DMS 273 (cell line): ENCODE results near the gene GATA5.
"Not testable (repeated sequence)": the region's sequence is repeated elsewhere in the genome, so short reads cannot be mapped to it uniquely, and the experiment has no call there.

Source experiments
- DNase-seq: peaks from one replicate; lab custom pipeline; 2025; ENCODE audit not compliant: unreplicated experiment; lab: John Stamatoyannopoulos, UW

The GATA5 gene

DNA sequence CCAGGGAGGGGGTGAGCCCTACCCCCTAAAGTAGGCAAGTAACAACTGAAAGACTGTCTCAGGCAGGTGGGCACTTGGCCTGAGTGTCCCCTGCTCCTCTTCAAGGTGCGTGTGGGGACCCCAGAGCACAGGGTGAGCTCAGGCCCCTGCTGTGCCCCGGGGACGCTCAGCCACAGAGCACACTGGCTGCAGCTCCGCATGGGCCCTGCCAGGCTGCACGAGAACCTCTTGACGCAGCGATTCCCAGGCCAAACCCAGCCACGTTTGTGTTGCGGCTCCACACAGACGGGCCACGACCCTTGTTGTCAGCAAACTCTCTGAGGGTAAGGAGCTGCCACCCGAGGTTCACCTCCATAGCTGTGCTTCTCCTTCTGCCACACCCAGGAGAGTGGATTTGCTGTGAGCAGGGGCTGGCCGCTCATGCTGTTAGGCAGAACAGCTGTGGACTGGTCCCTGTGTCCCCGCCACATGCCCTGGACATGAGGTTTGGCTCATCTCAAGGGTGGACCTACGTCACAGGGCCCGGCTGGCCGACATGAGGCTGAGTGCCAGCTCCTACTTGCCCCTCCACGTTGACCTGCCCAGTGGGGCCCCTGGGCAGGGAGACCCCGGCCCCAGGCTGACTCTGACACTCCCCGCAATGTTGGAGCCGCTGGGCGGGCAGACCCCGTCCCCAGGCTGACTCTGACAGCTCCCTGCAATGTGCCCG is 29.7 kb upstream of the GATA5 start:
- DNase-seq: no peak

DNA sequence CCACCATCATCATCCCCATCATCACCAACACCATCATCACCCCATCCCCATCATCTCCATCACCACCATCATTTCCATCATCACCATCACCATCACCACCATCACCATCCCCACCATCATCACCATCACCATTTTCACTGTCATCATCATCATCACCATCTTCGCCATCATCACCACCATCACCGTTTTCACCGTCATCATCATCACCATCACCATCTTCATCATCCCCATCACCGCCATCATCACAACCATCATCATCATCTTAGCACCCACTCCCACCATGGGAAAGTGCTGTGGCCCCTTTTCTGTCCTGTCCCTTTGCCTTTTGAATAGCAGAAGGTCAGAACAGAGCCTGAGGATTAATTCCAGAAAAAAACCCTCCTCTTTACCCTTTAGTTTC is 28.5 kb upstream of the GATA5 start:
- no peak for DNase-seq

DNA sequence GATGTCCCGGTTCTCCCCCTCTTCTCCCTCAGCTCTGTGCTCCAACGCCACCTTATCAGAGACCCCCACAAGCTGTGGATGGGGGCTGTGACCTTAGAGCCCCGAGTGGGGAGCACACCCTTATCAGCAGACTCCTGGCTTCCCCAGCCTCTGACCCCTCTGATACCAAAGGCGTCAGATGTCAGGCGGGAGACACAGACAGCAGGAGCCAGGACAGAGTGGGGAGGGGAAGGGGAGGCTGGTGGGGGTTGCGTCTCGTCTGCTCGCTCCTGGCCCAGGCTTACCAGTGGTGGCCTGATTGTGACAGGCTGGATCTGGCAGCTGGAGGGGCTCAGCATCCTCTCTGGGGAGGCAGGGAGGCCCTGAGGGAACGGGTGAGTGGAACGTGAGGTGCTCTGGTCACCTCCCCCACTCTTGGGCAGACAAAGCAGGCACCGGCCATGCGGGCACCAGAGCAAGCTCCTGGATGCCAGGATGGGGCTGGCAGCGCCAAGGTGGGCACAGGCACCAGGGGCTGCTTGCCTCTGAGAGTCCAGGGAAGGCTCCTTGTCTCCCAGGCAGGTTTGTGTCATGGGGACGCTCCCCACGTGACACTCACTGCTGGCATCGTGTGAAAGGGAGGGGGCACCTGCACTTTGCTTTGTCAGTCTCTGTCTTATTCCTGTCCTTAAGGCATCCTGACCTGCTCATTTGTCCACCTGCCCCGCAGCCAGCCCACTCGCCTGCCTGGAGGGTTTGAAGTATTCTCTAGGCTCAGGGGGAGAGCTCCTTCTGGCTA is 27.8 kb upstream of the GATA5 start:
- no peak for DNase-seq

DNA sequence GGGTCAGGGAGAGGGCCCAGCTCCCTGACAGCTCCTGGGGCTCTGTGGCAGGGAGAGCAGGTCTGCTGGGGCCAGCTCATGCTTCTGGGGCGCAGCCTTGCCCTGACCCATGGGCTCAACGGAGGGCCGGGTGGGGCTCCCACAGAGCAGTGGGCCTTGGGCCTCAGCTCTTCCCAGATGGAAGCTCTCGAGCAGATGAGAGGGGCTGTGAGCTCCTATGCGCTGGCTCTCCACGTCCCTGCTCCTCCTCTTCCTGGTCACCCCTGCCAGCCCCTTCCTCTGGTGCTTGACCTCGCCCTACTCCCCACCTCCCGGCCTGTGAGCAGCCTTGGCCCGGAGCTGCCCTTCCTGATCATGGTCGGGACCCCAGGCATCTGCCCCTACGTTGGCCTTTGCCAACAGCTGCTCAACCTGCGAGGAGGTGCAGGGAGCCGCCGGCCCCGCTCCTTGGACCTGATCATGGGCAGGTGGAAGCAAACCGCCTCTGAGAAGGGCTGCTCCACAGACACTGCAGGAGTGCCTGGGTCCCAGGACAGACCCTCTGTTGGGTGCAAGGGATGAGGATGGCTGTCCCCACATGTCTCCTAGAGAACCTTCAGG is 26.8 kb upstream of the GATA5 start:
- no peak for DNase-seq

DNA sequence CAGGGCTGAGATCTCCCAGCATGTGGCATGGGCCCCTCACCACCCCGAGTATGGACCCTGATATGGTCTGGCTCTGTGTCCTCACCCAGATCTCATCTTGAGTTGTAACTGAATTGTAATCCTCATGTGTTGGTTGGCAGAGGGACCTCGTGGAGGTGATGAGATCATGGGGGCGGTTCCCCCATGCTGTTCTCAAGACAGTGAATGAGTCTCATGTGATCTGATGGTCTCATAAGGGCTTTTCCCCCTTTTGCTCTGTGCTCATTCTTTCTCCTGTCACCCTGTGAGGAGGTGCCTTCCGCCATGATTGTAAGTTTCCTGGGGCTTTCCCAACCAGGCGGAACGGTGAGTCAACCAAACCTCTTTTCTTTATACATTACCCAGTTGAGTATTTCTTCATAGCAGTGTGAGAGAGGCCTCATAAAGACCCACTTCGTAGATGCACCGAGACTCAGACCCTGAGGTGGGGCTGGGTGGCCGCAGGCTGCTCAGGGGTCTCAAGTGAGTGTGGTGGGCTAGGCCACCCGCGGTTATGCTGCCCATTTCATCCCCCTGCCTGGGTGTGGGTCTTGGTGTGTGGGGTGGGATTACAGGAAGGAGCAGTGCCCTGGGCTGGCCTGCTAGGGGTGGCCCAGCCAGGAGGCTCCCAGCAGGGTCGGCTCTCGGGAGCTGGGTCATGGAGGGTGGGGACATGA is 26.2 kb upstream of the GATA5 start:
- DNase-seq: no peak

DNA sequence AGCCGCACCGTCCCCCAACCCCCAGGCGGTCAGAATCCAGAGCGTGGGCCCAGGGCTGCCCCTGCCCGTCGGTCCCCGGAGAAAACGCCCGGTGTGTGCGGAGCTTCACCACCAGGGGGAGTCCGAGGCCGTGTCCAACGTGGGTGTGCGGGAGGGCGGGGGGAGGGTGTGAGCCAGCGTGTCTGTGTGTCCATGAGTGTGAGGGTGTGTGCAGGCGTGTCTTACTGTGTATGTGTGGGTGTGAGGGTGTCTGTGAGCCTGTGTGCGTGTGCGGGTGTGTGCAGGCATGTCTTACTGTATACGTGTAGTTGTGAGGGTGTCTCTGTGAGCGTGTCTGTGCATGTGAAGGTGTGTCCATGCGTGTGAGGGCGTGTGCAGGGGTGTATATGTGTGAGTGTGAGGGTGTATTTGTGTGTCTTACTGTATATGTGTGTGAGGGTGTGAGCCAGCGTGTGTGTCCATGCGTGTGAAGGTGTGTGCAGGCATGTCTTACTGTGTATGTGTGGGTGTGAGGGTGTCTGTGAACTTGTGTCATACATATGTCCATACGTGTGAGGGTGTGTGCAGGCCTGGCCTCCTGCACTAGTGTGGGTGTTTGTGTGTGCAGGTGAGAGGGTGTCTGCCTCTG is 24.6 kb upstream of the GATA5 start:
- peak; percentile 83 for DNase-seq

DNA sequence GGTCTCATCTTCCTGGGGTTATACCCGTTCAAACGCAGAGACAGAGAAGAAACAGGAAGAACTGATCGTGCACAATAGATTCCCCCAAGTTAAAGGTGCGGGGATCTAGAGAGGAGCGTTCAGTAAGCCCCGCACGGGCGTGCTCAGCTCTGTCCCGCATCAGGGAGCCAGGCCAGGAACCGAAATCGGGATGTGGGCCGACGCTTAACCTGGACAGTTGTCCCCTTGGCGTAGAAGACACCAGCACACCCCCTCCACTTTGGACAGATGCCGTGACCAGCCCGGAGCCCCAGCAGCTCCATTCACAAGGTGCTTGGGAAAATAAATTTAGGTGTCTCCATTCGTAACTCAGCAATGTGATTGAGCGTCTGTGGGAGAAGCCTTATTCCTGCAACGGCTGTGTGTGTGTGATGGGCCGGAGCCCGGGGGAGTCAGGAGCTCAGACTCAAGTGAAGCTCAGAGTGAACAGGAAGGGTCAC is 24.0 kb upstream of the GATA5 start:
- no peak for DNase-seq

DNA sequence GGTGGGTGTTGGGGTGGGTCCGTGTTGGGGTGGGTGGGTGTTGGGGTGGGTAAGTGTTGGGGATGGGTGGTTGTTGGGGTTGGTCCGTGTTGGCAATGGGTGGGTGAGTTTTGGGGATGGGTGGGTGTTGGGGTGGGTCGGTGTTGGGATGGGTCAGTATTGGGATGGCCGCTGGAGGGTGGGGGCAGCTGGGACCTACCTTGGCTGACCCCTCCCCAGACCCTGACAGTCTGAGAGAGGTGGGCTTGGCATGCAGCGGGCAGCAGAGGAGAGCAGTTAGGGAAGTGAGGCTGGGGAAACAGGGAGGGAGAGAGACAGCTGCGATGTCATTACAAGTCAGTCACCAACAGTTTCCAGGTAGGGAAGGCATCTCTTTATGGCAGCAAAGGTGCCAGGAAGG is 23.1 kb upstream of the GATA5 start:
- no peak for DNase-seq

DNA sequence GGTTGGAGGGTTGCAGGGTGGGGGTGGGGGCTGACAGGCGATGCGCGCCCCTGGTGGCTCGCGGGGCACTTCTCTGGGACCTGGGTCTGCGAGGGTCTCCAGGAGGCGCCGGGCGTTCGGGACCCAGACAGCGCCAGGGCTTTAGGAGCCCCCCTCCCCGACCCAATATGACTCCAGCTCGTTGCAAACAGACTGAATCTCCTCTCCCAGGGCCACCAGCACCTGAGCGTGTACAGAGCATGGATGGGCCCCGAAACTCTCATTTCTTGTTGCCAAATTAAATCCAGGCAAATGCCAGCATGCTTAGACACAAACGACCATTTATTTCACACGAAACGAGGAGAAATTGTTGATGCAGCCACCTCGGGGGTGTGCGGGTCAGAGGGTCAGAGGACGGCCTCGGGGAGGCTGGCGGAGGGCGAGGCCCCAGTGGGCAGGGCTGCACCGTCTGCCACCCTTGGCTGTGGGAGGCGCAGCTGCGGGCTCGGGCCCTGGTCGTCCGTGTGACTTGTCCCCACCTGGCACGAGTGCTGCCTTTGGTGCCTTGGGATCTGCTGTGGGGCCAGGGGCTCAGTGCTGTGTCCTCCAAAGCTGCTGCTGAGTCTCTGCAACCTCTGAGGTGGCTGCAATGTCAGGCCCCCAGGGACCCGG is 20.9 kb upstream of the GATA5 start:
- DNase-seq: peak; percentile 69

DNA sequence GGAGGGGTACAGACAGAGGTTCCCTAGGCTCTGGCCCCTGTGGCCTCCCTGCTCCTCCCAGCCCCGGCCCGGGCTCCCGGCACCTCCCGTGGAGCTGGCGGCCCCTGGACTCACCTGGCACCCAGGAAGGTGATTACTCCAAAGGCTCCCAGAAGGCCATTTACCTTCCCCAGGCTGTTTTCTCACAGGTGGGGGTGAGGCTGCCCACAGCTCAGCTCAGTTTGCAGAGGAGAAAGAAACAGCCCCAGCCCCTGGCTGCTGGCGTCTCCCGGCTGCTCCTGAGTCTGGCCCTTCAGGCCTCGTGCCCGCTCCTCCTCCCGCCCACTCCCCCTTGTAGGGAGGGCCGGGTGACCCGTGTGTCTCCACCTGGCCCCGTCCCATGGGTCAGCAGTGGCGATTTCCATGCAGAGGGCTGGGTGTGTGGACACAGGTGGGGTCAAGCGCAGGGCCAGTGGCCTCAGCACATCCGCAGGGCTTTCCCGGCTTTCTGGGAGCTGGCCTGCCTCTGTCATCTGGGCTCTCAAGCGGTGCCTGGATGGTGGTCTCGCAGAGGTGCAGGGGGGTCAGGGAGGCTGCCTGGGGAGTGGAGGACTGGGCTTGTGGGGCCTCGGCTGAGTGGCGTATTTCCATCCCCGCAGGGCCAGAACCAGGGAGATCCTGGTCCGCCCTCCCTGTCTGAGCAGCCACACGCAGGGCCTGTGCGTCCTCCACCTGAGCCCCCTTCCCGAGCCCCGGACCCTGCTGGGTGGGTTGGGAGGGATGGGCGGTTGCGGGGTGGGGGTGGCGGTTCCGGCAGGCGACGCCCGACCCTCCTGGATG is 20.2 kb upstream of the GATA5 start:
- DNase-seq: no peak

DNA sequence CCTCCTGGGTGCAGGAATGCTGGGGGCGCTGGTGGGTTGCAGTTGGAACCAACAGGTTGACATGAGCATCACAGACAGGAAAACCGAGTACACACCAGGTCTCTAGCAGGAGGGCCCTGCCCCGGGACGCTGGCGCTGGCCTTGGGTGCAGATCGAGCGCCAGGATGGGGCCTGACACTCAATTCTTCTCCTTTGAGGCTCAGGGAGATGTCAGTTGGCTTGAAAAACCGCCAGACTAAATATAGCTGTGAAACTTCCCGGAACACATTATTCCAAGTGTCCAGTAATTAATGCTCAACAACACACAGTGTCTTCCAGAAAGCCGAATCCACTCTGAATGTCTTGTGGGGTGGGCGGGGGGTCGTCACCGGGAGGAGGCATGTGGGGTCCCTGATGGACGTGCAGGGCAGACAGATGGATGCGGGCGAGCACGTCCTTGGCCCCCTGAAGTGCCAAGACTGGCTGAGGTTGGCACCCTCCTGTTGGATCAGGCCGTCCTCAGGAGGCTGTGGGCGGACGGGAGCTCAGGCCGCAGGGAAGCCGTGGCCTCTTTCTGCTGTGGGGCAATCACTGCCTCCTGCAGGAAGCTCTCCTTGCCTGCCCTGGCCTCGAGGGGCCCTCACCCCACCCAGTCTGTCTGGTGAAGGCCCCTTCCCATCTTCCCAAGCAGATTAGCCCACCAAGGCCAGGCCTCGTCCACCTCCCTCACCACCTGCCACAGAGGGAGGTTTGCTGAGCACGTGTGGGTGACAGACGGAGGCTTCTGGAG is 19.4 kb upstream of the GATA5 start:
- DNase-seq: no peak

DNA sequence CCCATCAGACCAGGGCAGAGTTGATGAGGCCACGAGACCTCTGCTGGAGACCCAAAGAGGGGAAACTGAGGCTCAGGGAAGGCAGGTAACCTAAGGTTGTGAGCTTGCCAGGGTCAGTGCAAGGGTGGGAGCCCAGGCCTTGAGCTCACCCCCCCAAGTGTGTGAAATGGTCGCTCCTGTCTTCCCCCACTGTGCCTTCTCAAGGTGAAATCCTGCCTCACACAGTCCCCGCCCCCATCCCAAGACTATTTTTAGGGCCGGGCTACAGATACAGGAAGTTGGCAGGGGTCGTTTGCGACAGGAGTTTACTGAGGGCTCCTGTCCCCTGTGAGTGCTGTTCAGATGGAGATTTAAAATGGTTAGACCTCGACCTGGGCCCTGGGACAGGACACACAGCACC is 18.7 kb upstream of the GATA5 start:
- no peak for DNase-seq

DNA sequence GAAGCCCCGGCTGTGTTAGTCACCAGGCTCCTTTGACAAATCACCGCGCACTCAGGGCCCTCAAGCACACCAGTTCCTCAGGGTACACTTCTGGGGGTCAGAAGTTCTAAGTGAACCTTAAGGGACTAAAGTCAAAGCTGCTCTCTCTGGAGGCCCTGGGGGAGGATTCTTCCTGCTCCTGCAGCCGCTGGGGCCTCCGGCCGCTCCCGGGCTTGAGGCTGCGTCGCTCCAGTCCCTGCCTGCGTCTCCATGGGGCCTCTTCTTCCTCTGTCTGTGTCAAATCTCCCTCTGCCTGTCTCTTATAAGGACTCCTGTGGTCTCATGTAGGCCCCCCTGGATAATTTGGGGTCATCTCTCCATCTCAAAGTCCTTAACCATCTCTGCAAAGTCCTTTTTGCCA is 18.1 kb upstream of the GATA5 start:
- no peak for DNase-seq

DNA sequence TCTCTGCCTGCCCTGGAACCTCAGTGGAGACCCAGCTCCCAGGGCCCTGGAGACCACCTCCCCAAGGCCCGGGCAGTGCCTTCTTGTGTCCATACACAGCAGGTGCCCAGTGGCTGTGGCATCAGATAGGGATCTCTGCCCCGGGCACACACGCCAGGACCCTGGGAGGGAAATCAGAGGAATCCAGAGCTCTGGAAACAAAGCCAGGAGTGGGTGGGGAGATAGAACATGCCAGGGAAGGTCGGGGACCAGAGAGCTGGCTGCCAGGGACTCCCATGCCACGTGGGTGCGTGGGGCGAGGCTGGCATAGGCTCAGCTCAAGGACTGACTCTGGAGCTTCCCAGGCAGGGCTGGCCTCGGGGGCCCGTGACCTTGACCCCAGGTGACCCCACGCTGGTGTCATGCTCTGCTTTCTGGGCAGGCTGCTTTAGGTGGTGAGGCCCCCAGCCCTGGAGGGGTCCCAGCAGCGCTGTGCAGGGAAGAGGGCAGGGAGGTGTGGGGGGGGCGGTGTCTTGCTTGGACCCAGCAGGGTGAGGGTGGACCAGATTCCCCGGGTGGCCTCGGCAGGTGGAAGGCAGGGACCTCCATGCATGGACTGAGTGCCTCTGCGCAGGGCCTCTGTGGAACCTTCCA is 17.6 kb upstream of the GATA5 start:
- DNase-seq: no peak

DNA sequence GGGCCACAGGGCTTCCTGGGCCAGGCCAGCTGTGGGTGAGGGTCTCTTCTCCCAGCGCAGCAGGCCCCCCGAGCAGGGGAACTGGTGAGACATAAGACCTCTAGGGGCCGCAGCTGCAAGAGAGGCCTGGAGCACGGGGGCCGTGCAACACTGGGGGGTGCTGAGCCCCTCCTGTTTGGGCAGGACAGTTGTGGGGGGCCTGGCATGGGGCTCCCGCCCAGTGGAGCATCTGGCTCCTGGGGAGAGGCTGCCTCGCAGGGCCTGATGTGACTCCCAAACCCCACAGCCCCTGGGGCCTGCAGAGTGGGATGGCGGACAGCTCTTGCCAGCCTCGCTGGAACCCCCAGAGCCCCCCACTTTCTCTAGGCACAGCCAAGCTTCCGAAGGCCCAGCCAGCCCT is 16.9 kb upstream of the GATA5 start:
- no peak for DNase-seq

DNA sequence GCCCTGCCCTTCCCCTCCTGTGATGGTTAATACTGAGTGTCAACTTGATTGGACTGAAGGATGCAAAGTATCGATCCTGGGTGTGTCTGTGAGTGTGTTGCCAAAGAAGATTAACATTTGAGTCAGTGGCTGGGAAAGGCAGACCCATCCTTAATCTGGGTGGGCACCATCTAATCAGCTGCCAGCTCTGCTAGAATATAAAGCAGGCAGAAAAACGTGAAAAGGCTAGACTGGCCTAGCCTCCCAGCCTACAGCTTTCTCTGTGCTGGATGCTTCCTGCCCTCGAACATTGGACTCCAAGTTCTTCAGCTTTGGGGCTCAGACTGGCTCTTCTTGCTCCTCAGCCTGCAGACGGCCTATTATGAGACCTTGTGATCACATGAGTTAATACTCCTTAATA is 15.0 kb upstream of the GATA5 start:
- not testable (repeated sequence) for DNase-seq

DNA sequence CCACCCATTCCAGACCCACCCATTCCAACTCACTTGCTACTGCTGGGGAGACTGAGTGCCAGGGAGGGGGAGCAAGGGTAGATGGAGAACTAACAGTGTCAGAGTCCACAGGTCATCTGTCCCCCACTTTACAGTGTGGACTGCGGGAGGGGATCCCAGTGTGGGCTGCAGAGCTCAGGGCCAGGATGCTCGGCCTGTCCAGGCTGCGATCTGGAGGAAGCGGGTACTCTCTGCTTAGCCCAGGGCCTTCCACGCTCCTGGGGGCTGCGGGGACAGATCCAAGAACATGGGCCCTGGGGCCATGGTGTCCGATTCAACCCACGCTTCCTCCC is 14.1 kb upstream of the GATA5 start:
- no peak for DNase-seq

DNA sequence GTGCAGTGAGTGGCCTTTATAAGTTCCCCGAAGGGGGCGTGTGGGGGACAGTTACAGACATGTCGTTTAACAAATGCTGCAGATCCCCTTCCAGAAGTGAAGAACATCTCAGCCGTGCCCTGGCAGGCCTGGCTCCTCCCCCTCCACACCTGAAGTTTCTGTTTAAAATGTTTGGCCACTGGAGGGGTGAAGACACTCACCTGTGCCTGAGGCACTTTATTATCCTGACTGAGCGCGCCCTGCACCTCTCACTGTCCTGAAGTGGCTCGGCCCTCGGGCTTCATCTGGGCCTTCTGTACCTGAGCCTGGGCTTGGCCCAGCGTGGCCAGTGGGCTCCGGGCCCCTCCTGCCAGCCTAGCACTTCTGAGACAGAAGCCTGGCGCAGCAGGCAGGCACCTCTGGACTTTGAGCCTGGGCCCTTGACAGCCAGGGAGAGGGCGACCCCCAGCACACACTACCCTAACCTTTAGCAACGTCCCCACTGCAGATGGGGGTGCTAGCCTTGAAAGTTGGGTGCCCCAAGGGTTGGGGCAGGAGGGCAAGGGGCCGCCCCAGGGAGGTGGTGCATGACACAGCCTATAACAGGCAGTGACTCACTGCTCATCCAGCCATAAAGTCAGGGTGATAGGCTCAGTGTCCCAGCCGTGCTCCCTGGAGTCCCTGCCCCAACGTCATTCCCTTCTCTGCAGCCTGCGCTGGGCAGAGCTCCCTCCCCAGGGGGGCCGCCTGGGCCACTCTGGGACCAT is 13.6 kb upstream of the GATA5 start:
- DNase-seq: no peak
